Endodermal cell (in vitro differentiated cells): ENCODE data around the gene ZNF407. TPM values are rescaled to one million over a fixed set of nuclear protein-coding genes. Genes with fewer than 3 reads are reported as not detected.

ENCODE experiments used
- DNase-seq: peaks from one replicate; pipeline ENCODE4 v3.0.0-alpha.2; 2017
- H3K27ac ChIP-seq: 2 replicates; pipeline ENCODE4 v1.5.1; 2013; ENCODE audit warnings: mild to moderate bottlenecking, low read depth, low read length, moderate library complexity
- H3K27me3 ChIP-seq: 2 replicates; pipeline ENCODE4 v1.6.1; 2013; ENCODE audit warnings: mild to moderate bottlenecking, low read length, moderate library complexity; ENCODE audit not compliant: insufficient read depth, control insufficient read depth, poor library complexity, severe bottlenecking
- H3K36me3 ChIP-seq: 2 replicates; pipeline ENCODE4 v1.7.0; 2013; ENCODE audit warnings: mild to moderate bottlenecking, low read length, moderate library complexity; ENCODE audit not compliant: control insufficient read depth, insufficient read depth
- H3K4me1 ChIP-seq: one replicate; pipeline ENCODE4 v1.7.0; 2013; ENCODE audit warnings: low read length; ENCODE audit not compliant: control insufficient read depth, insufficient read depth
- H3K4me3 ChIP-seq: 2 replicates; pipeline ENCODE4 v1.5.1; 2013; ENCODE audit warnings: mild to moderate bottlenecking, low read length, moderate library complexity
- H3K9ac ChIP-seq: 2 replicates; pipeline ENCODE4 v1.6.1; 2013; ENCODE audit warnings: mild to moderate bottlenecking, low read length, moderate library complexity; ENCODE audit not compliant: poor library complexity, severe bottlenecking; ENCODE audit errors: extremely low read depth
- H3K9me3 ChIP-seq: 2 replicates; pipeline ENCODE4 v1.6.1; 2013; ENCODE audit warnings: mild to moderate bottlenecking, low read length, moderate library complexity; ENCODE audit not compliant: control insufficient read depth
- H3K27ac Mint-ChIP-seq: 2 replicates; pipeline ENCODE4 v1.8.0; 2020; ENCODE audit warnings: mixed read lengths
- H3K27me3 Mint-ChIP-seq: 2 replicates; pipeline ENCODE4 v1.8.0; 2021; ENCODE audit warnings: mild to moderate bottlenecking, mixed read lengths; ENCODE audit not compliant: insufficient read depth
- H3K36me3 Mint-ChIP-seq: 2 replicates; pipeline ENCODE4 v1.8.0; 2020; ENCODE audit warnings: low read depth, mixed read lengths
- H3K4me1 Mint-ChIP-seq: 2 replicates; pipeline ENCODE4 v1.8.0; 2020; ENCODE audit warnings: mixed read lengths
- H3K4me3 Mint-ChIP-seq: 2 replicates; pipeline ENCODE4 v1.8.0; 2020; ENCODE audit warnings: mild to moderate bottlenecking, moderate library complexity, mixed read lengths
- H3K9me3 Mint-ChIP-seq: 2 replicates; pipeline ENCODE4 v1.8.0; 2020; ENCODE audit warnings: mild to moderate bottlenecking, mixed read lengths
- CTCF ChIP-seq: fragments of 200-600 bp; sonication (generic); conservative IDR thresholded peaks from 2 replicates; pipeline ENCODE4 v1.5.0; 2021; ENCODE audit warnings: antibody characterized with exemption, mild to moderate bottlenecking
- WGBS, 2 experiments: methylation state at CpG; one replicate each; pipeline versions ENCODE4 v1.1.5 to v1.1.7; 2013; ENCODE audit warnings: missing lambda C conversion rate in 2 of 2, mixed read lengths in 1 of 2; ENCODE audit not compliant: insufficient coverage in 1 of 2, insufficient read length in 1 of 2; 5-methylcytosine and 5-hydroxymethylcytosine counted together
- total RNA-seq, 2 donors: library from RNA; stranded (reverse); fragmentation: NEBNext Ultra II Directional in 1 of 2; extraction: Animal tissue kit (Norgen Biotek cat#: 25700) in 1 of 2; gene quantifications; 2 replicates in 1 of 2; 3 replicates in 1 of 2; pipeline ENCODE4 v1.2.1, GENCODE V29; 2021

The ZNF407 gene
- total RNA-seq, 2 donors from 2014 or later, result 7.6 to 13.1 TPM

DNA sequence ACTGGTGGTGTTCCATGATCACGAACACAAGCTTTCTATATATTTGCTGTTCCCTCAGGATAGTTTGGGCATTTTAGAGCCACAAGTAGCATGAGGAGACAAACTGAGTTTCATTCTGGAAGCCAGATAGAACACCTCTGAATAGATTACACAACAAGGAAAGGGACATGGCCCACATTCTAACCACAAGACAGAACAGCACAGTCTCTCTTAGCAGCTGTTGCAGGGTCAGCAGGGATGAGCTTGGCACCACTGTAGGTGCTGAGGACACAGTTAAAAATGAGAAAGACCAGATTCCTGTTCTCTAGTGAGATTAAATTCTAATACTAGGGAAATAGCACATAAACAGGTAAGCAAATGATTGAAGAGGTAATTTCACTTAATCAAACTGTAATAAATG is 235.3 kb downstream of the ZNF407 start:
- TF ChIP-seq CTCF, result no peak
- H3K4me3 Mint-ChIP-seq, result no peak overlapping the region
- H3K4me3 ChIP-seq, result no peak overlapping the region
- H3K27me3 ChIP-seq, result no peaks in the 10 kb centered on the region
- H3K27ac ChIP-seq, result no peak overlapping the region
- no peaks in the 10 kb centered on the region for H3K36me3 Mint-ChIP-seq
- H3K27ac Mint-ChIP-seq, result no peak overlapping the region
- peaks cover 12% of the 10 kb centered on the region for H3K4me1 ChIP-seq
- no peak overlapping the region for H3K9ac ChIP-seq
- DNase-seq, result no peak
- H3K4me1 Mint-ChIP-seq, result peaks cover 23% of the 10 kb centered on the region
- H3K36me3 ChIP-seq, result no peaks in the 10 kb centered on the region
- H3K9me3 Mint-ChIP-seq, result no peaks in the 10 kb centered on the region
- WGBS, 2 experiments, result 86 to 91% methylated on average over 1 of the region's 1 CpG
- no peaks in the 10 kb centered on the region for H3K9me3 ChIP-seq
- no peaks in the 10 kb centered on the region for H3K27me3 Mint-ChIP-seq

GRCh38 chr18:74834424-74835309 is 237.0 kb downstream of the ZNF407 start:
- no peak for TF ChIP-seq CTCF

GRCh38 chr18:74836296-74837139 is 238.8 kb downstream of the ZNF407 start:
- no peaks in the 10 kb centered on the region for H3K27me3 Mint-ChIP-seq
- no peaks in the 10 kb centered on the region for H3K36me3 ChIP-seq
- H3K36me3 Mint-ChIP-seq, result no peaks in the 10 kb centered on the region
- H3K27me3 ChIP-seq, result no peaks in the 10 kb centered on the region
- H3K4me1 Mint-ChIP-seq, result peaks cover 34% of the 10 kb centered on the region
- H3K4me3 Mint-ChIP-seq, result no peak overlapping the region
- peaks cover 12% of the 10 kb centered on the region for H3K4me1 ChIP-seq
- H3K27ac ChIP-seq, result no peak overlapping the region
- H3K9me3 ChIP-seq, result no peaks in the 10 kb centered on the region
- DNase-seq, result no peak
- 67 to 82% methylated on average over 1 to 8 of the region's 8 CpGs for WGBS, 2 experiments
- peak overlapping the region; percentile 3 for H3K27ac Mint-ChIP-seq
- H3K4me3 ChIP-seq, result no peak overlapping the region
- TF ChIP-seq CTCF, result no peak
- H3K9me3 Mint-ChIP-seq, result no peaks in the 10 kb centered on the region
- no peak overlapping the region for H3K9ac ChIP-seq

More at GRCh38 chr18:74834424-74835309, 237.0 kb downstream of the ZNF407 start:
- no peaks in the 10 kb centered on the region for H3K36me3 ChIP-seq
- H3K4me3 ChIP-seq, result no peak overlapping the region
- H3K9me3 ChIP-seq, result no peaks in the 10 kb centered on the region
- peak; percentile 49 for DNase-seq
- peaks cover 12% of the 10 kb centered on the region for H3K4me1 ChIP-seq
- WGBS, 2 experiments, result 90 to 91% methylated on average over 6 to 9 of the region's 9 CpGs
- no peaks in the 10 kb centered on the region for H3K27me3 ChIP-seq
- H3K9ac ChIP-seq, result no peak overlapping the region
- peaks cover 23% of the 10 kb centered on the region for H3K4me1 Mint-ChIP-seq
- no peaks in the 10 kb centered on the region for H3K36me3 Mint-ChIP-seq
- no peak overlapping the region for H3K27ac Mint-ChIP-seq
- no peaks in the 10 kb centered on the region for H3K27me3 Mint-ChIP-seq
- no peak overlapping the region for H3K4me3 Mint-ChIP-seq
- no peak overlapping the region for H3K27ac ChIP-seq
- no peaks in the 10 kb centered on the region for H3K9me3 Mint-ChIP-seq
